ENCODE results near the gene TMEM119.

The TMEM119 gene

DNA sequence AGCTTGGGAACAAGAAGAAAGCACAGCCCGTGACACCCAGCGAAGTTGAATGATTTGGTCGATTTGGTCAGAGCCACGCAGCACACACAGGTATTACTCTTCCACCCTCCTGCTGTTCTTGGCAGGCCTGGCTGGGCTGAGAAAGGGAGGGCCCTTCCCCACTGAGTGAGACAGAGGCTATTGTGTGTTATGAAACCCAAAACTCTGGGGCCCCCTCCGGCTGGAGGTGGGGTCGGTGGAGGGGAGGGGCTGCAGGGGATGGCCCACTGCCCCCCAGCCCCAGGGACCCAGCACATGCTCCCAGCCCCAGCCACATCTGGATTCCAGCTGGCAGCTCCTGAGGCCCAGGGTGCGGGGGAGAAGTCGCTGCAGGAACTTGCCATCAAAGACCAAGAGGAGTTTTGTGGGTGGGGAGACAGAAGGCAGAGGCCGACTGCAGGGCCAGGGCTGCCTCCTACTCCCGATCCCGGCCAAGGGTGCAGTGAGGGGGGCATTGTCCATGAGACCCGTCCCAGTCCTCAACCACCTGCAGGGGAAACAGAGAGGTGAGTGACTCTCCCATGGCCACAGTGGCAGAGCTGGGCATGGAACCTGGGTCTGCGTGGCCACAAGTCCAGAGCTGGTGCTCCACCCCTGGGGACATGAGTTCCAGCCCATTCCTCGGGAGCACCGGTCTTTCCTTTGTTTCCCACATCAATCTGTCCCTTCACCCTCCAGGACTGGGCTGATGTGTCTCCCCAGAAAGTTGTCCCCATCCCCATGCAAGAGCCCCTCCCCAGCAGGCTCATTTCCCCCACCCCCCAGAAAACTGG is 8.7 kb downstream of the TMEM119 start:
- no peak overlapping the region for H3K27ac ChIP-seq
- DNase-seq = no peak
- TF ChIP-seq CTCF (IDR thresholded peaks at IDR 0.05) = no peak
- intact Hi-C loops (cut with DNase I; ENCODE audit: low total_unique reads) = no loop called here
- no peaks in the 10 kb centered on the region for H3K9me3 ChIP-seq
- peaks cover 0 to 6% of the 10 kb centered on the region in 2 donors for H3K27me3 ChIP-seq
- no peaks in the 10 kb centered on the region for H3K4me1 ChIP-seq
- no peaks in the 10 kb centered on the region for H3K36me3 ChIP-seq
- no peak overlapping the region for H3K4me3 ChIP-seq

- Histone ChIP-seq H3K4me3 (no peak overlapping the region), H3K27me3 (peaks cover 0 to 6% of the 10 kb centered on the region in 2 donors), H3K27ac (no peak overlapping the region), H3K9me3 (no peaks in the 10 kb centered on the region), H3K36me3 (no peaks in the 10 kb centered on the region), H3K4me1 (no peaks in the 10 kb centered on the region)
- intact Hi-C loops (cut with DNase I; ENCODE audit: low total_unique reads) = no loop called here
- no peak for TF ChIP-seq CTCF (IDR thresholded peaks at IDR 0.05)
- DNase-seq = no peak
Measured at GRCh38 chr12:108587826-108588225, 10.1 kb downstream of the TMEM119 start.

GRCh38 chr12:108586306-108586705 is 11.6 kb downstream of the TMEM119 start:
- DNase-seq = no peak
- Histone ChIP-seq H3K27ac (no peak overlapping the region), H3K4me1 (no peaks in the 10 kb centered on the region), H3K27me3 (peaks cover 0 to 6% of the 10 kb centered on the region in 2 donors), H3K9me3 (no peaks in the 10 kb centered on the region), H3K36me3 (no peaks in the 10 kb centered on the region), H3K4me3 (no peak overlapping the region)
- intact Hi-C loops (cut with DNase I; ENCODE audit: low total_unique reads) = no loop called here
- TF ChIP-seq CTCF (IDR thresholded peaks at IDR 0.05) = no peak

DNA sequence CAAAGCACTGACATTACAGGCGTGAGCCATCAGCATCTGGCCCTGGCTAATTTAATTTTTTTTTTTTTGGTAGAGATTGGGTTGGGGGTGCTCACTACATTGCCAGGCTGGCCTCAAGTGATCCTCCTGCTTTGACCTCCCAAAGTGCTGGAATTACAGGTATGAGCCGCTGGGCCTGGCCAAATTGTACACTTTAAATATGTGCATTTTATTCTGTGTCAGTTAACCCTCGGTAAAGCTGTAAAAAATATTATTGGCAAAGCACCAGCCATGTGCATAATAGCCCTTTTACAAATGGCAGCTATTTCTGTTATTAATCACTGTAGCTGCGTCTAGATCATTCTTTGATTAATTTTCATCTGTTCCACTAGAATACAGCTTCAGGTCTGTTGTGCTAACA is 12.0 kb downstream of the TMEM119 start:
- no peak overlapping the region for H3K4me3 ChIP-seq
- no peaks in the 10 kb centered on the region for H3K4me1 ChIP-seq
- no peak for TF ChIP-seq CTCF (IDR thresholded peaks at IDR 0.05)
- H3K27ac ChIP-seq = no peak overlapping the region
- DNase-seq = no peak
- peaks cover 0 to 6% of the 10 kb centered on the region in 2 donors for H3K27me3 ChIP-seq
- intact Hi-C loops (cut with DNase I; ENCODE audit: low total_unique reads) = no loop called here
- H3K36me3 ChIP-seq = no peaks in the 10 kb centered on the region
- no peaks in the 10 kb centered on the region for H3K9me3 ChIP-seq

DNA sequence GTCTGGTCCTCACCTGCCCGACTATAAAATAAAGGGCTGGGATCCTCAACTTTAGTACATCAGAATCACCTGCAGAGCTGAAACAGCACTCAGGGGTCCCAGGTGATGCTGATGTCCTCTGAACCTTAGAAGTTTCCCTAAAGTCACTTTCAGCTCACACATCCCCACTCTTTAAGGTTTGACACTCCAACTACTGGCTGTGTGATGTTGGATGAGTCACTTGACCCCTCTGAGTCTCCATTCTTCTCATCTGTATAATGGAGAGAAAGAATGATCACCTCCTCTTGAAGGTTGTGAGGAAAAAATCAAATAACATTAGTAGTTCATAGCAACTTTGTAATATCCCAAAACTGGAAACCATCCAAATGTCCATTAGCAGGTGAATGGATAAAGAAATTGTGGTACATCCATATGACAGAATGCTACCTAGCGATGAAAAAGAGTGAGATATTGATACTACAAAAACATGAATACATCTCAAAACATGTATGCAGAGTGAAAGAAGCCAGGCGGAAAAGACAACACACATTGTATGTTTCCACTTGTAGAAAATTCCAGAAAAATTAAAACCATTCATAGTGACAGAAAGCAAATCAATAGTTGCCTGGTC is 13.3 kb downstream of the TMEM119 start:
- no peaks in the 10 kb centered on the region for H3K9me3 ChIP-seq
- intact Hi-C loops (cut with DNase I; ENCODE audit: low total_unique reads) = no loop called here
- no peaks in the 10 kb centered on the region for H3K36me3 ChIP-seq
- H3K4me1 ChIP-seq = no peaks in the 10 kb centered on the region
- H3K27me3 ChIP-seq = peaks cover 0 to 1% of the 10 kb centered on the region in 2 donors
- H3K4me3 ChIP-seq = no peak overlapping the region
- DNase-seq = no peak
- TF ChIP-seq CTCF (IDR thresholded peaks at IDR 0.05) = no peak
- no peak overlapping the region for H3K27ac ChIP-seq
